OCI-LY1 (cell line): ENCODE data around the gene CDKN2AIPNL.

Experiments used
- EZH2 ChIP-seq: fragments of 200-600 bp; sonication (generic), shearing (Covaris generic); IDR thresholded peaks from 2 replicates; pipeline ENCODE4 v1.8.0; 2017; ENCODE audit warnings: borderline replicate concordance, mixed run types, mild to moderate bottlenecking, antibody characterized with exemption, low read length, moderate library complexity, mixed read lengths
- TF ChIP-seq, protein P1 (sequence below): fragments of 200-600 bp; sonication (generic), shearing (Covaris generic); IDR thresholded peaks from 2 replicates; pipeline ENCODE4 v1.5.1; 2017; ENCODE audit warnings: mild to moderate bottlenecking, antibody characterized with exemption, low read length, moderate library complexity, mixed read lengths

DNA sequence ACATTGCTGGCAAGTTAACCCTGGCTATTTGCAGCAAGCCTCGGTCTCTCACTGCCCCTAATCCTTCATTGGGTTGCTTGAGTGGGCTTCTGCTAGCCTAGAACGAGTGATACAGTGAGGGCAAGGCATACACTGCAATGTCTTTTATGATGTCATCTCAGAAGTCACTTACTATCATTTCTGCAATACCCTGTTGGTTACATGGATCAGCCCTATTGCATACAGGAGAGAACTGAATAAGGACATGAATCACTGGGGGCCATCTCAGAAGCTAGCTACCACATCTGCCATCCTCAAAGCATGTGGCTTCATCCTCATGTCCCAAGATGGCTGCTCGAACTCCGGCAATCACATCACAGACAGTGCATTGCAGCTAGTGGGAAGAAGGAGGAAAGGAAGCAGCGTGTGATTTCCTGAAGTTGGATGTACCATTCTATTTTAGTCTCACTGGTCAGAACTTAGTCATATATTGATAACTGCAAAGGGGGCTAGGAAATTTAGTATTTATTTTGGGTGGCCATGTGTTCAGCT is 33.3 kb upstream of the CDKN2AIPNL start:
- TF ChIP-seq, protein P1, sequence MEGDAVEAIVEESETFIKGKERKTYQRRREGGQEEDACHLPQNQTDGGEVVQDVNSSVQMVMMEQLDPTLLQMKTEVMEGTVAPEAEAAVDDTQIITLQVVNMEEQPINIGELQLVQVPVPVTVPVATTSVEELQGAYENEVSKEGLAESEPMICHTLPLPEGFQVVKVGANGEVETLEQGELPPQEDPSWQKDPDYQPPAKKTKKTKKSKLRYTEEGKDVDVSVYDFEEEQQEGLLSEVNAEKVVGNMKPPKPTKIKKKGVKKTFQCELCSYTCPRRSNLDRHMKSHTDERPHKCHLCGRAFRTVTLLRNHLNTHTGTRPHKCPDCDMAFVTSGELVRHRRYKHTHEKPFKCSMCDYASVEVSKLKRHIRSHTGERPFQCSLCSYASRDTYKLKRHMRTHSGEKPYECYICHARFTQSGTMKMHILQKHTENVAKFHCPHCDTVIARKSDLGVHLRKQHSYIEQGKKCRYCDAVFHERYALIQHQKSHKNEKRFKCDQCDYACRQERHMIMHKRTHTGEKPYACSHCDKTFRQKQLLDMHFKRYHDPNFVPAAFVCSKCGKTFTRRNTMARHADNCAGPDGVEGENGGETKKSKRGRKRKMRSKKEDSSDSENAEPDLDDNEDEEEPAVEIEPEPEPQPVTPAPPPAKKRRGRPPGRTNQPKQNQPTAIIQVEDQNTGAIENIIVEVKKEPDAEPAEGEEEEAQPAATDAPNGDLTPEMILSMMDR = no peak
- TF ChIP-seq EZH2 = no peak
